HG02870 (cell line): ENCODE measurements around the gene BARX1.
"Not testable (repeated sequence)": the region's sequence is repeated elsewhere in the genome, so short reads cannot be mapped to it uniquely, and the experiment has no call there.

Source experiments
- ATAC-seq: cut with Tn5 transposase; IDR thresholded peaks from one replicate; pipeline ENCODE4 v1.9.1; 2021; ENCODE audit warnings: mild to moderate bottlenecking, moderate library complexity; ENCODE audit not compliant: unreplicated experiment

The BARX1 gene

DNA sequence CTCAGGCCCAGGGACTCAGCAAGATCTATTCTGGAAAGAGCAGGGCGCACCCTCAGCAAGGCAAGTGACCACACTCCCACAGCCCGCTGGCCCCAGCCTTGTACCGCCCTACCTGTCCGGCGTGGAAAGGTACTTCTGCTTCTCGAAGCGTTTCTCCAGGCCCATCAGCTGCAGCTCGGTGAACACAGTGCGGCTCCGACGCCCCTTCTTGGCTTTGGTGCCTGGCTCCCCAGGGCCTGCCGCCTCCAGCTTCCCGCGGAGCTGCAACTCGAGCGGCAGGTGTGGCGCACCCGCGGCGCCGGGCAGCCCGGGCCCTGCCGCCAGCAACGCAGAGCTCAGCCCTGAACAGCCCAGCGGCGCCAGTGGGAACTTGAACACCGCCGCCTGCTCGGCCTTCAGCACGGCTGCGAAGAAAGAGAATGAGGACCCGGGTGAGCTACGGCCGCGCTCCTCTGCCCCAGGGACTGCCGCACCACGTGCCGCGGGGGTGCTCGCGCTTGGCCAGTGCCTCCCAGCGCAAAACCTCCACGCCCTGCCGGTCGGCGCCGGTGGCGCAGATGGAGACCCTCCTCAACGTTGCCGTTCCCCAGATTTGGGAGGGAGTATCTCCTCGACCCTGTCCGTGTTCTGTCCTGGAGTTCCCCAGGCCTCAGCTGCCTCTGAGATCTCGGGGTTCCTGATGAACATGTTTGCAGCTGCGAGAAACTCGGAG lies 2.2 kb downstream of the BARX1 start:
- no peak for ATAC-seq

DNA sequence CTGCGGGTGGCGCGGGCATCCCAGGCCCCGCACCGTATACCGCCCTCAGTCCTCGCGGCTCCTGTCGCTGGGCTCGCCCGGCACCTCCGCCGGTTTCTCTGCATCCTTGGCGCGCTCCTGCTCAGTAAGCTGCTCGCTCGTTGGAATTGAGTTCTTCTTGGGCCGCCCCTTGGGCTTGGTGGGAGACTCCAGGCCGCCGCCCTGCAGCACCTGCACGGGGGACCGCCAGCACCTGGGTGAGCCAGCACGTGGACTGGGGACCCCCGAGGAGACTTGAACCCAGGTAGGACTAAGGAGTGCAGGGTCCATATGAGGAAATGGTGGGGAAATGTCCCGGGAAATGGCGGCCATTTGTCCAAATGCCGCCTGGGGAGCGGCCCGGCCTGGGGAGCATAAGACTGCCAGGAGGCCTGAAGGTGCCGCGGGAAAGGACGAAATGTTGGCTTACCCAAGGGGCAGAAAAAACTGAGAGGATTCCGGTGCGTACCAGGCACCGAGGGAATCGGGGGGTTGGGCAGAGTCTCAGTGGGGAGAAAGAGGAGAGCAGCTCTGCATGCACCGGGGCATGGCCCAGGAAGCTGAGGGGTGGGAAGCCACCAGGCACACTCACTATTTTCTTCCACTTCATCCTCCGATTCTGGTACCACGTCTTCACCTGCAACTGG lies 2.9 kb downstream of the BARX1 start:
- no peak for ATAC-seq

DNA sequence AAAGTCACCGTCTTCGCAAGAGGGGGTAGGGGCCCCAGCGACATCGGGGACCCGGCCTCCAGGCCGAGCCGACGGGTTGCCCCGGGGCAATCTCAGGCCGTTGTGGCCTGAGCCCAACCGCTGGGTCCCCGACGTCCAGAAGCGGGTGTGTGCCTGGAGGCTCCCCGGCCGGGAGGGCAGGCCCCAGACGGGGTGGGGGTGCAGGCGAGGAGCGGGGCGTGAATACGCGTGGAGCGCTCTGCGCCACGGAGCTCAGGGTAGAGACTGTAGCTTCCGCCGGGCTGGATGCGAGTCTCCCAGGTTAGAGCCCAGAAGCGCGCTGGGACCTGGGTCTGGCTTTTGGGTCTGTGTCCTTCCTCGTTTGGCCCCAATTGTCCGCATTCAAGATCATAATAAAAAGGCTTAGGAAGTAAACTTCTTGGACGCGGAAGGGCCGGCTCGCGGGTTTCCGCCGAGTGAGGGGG lies 3.5 kb downstream of the BARX1 start:
- no peak for ATAC-seq

DNA sequence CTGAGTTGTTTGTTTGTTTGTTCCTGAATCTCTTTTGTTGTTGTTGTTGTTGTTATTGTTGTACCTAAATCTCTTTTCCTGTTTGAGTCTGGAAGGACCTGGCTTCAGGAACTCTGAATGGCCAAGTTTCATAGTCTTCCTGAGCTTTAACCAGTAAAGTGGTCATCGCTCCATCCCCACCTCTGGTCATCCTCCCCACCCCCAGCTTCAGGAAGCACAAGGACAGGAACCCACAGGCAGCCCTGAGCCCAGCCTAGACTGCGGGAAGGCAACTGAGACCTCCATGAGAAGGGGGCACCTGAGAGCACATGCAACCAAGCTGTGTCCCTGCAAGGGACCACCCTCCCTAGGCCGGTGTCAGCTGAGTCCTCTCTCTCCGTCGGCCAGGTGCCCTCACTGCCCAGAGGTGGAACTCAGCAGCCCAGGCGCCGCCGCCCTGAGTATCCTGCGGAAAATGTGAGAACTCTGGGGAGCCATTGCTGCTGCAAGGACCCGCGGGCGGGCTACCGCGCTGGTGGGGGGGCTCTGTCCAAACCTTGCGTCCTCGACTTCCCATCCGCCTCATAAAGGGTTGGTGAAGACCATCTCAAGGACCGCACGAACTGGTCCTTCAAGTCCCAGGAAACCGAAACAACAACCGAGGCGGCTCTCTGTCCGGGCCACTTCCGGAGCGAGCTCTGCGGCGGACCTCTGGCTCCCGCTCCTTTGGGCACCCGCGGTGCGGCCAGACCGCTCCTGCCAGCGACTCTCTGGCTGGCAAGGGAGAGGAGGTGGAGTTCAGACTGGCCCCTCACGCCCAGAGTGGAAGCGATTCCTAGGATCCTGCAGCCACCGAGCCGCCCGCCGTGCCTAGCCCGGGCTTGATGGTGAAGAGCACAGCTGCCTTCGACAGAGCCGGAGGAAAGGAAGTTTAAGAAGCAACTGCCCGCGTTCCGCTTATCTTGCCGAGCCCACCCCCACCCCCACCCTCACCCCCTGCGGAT lies 4.2 kb downstream of the BARX1 start:
- no peak for ATAC-seq

DNA sequence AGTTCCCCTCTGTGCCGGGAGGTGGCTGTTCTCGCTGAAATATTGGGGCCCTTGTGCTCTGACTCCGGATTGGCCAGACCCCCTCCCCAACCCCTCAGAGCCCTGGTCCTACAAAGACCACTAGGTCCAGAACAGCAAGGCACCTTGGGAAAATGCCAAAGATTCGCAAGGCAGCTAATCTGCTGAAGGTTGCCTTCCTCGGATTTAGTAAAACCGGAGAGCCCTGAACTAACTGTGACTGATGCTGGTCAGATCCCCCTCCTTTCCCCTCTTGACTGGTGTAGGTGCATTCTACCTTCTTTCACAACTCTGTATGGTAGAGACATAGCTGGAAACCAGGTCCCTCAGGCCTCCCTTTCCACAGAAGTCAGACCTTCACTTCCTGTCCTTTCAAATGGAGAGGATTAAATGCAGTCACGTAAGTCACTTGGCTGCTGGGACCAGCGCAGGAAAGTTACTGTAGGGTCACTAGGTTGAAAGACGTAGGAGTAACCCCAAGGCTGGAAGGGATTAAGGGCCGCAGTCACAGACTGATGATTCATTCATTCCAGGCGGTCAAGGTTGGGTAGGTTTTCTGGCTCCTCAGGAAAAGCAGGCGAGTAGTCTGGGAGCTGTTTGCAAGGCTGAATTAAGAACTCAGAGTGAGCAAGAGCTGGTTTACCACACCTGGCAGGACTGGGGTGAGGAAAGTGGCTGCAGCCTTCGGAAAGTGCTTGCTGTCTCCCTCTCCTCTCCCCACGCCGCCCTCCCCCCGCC lies 5.3 kb downstream of the BARX1 start:
- ATAC-seq, result no peak

DNA sequence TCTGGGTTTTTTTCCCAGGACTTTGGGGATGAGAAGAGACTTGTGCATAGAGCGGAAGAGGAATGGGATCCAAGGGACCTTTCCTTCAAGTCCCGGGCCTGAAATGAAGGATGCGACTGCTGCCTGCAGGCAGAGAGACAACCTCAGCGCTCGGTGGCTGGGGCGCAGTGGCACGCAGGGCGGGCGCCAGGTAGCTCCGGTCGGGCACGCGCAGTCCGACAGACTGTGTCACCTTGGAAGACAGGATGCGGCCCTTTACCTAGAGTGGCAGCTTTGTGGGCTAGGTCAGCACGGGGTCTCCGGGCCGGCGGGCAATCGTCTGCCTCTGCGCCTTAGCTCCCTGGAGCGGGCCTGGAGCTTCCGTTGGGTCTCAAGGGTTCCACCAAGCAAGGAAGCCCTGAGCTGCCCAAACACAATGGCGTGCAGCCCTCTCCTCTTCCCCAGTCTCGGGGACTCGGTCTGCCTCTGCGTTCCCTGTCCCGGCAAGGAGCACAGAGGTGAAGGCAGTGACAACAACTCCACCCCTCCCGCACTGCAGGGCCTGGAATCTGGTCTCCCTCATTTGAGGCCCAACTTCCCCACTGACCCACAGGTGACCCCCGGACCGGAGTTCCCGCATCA lies 6.0 kb downstream of the BARX1 start:
- ATAC-seq, result no peak

DNA sequence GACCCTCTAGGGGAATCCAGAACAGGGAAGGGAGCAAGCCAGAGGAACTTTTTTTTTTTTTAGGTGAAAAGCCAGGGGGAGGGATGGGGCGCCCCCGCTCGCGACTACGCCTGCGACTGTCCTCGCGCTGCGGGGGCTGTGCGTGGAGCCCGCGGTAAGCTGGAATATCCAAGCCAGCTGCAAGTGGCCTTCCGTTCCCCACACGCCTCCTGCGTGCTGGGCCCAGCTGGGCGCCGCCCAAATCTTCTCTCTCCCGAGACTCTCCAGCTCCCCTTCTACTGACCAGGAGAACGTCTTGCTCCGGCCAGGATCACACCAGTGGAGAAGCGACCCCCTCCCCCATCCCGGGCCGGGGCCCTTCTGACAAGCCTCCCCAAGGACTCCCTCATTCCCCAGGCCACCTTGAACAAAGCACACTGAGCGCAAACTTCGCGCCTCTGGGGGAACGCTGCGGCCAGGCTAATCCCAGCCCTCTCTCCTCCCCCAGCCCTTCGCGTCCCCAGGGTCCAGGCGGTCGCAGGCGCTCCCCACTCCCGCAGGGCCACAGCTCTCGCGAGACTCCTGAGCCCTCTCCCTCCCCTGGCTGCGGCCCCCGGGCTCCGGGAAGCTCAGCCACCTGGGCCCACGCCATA lies 6.6 kb downstream of the BARX1 start:
- no peak for ATAC-seq

DNA sequence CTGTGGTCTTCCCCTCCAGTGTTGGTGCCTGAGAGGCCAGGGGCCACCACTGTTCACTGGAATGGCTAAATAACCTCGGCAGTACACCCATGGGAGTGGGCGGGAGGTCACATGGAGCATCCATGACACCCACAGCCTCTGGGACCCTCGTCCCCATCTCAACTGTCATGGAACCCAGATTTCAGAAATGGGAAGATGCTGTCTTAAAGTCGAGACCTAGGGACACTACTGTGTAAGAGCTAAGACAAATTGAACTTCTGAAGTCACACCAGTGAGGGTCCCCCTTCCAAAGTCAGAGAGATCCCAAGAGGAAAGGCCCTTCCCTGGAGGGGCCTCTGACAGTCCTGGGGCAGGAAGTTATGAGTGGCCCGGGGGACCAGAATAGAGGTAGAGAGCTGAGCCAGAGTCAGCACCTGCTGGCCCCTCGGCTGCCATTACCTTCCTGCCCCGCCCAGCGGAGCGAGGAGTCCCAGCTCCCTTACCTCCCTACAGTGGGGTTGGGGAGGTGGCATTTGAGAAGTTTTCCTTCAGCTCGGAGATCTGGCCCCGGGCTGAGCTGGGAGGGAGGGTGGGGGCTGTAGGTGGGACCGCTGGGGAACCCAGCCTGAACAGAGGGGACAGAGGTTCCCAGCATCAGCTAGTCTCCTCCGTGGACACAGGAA lies 7.6 kb downstream of the BARX1 start:
- no peak for ATAC-seq

DNA sequence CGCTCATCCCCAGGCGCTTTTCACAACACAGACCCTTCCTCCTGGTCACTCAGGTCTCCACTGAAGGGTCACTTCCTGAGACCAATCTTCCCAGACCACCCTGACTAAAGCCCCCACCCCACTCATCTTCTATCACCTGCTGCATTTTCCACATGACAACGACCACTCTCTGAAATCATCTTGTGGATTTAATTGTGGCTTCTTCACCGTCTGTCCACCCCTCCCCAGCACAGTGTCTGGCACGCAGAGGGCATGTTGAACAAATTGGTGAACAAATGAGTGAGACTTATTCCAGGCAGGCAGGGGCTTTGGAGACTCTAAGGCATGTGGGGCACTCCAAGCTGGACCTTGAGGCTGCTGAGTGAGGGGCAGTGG lies 8.8 kb downstream of the BARX1 start:
- ATAC-seq, result no peak

DNA sequence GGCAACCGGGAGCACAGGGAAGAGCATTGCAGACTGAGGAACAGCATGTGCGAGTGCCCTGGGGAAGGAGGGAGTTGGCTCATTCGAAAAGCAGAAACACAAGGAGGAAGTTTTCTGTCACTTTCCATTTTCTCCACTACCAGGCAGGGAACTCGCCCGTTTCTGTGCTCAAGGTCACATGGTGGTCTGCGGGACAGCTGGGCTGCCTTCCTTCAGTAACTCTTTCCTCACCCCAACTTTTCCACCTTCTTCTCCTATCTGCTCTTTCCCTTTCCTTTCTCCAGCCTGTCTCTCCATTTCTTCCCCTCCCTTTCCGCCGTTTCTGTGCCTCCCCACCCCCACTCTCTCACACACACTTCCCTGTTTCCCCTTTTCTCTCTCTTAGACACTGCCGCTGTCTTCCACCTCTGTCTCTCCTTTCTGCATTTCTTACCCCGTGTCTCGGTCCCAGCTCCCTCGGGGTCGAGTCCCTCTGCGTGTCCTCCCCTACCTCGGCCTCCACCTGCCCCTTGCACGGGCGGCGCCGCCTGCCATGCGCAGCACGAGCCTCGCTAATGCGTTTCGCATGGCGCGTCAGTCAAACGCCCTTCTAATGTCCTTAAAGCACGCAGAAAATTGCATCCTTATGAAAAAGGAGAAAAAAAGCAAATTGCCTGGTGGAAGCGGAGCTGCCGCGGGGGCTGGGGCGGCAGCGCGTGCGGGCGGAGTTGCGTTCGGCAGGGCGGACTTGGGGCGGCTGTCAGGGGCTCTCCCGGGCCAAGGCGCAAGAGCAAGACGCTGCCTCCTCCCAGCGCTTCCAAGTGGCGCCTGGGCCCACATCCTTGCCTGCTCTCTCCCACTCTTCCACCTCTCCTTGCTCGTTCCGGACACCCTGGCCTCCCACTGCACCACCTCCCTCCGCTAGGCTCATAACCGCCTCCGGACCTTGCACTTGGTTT lies 9.5 kb downstream of the BARX1 start:
- no peak for ATAC-seq

DNA sequence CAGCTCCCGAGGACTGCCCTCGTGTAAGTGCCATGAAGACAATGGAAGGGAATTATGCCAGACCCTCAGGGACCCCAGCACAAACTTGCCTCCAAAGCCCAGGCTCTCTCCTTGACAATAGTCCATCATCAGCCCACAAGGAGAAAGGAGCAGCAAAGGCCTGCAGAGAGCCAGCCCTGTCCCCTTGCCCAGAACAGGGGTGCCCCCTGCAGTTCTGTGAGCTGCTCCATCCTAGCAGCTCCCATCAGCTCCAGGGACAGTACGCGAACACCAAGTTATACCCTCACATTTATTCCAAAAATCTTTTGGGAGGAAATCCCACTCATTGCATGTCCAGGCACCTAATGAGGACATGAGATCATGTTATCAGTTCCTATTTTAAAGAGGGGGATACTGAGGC lies 11.1 kb downstream of the BARX1 start:
- ATAC-seq, result no peak

DNA sequence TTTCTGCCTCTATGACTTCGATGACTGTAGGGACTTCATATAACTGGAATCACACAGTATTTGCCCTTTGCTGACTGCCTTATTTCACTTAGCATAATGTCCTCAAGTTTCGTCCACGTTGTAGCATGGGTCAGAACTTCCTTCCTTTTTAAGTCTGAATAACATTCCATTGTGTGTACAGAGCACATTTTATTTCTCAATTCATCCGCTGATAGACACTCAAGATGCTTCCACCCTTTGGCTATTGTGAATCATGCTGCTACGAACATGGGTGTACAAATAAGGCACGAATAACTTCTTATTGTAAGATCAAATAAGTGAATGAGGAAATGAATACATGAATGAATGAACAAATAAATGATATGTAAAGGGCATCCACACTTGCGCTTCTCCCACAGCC lies 13.0 kb downstream of the BARX1 start:
- no peak for ATAC-seq

DNA sequence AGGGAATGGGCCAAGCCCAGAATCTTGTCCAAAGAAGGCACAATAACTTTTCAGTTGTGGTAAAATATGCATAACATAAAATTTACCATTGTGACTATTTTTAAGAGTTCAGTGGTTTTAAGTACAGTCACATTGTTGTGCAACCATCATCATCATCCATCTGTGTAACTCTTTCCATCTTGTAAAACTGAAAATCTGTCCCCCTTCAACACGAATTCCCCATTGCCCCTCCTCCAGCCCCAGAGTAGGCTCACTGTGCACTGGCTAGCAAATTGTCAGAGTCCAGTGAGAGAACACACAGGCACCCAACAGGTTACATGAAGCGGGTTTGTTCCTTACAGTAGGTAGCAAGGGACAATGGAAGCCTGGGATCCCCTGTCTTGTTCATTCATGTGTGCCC lies 13.7 kb downstream of the BARX1 start:
- ATAC-seq, result no peak

DNA sequence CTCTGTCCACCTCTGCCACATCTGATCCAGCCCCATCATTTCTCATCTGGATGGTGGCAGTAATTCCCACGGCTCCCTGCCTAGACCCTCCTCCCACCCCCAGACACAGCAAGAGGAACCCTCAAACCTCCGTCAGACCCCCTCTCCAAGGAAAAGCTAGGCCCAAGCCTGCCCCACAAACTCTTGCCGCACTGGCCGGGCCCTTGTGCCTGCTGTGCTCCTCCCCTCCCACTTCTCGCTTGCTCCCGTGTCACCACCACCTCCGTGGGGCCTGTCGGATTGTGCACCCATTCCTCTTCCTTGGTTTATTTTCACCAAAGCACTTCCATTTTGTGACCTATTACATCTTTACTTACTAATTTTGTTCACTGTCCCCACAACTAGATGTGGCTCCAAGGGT lies 14.2 kb downstream of the BARX1 start:
- no peak for ATAC-seq

DNA sequence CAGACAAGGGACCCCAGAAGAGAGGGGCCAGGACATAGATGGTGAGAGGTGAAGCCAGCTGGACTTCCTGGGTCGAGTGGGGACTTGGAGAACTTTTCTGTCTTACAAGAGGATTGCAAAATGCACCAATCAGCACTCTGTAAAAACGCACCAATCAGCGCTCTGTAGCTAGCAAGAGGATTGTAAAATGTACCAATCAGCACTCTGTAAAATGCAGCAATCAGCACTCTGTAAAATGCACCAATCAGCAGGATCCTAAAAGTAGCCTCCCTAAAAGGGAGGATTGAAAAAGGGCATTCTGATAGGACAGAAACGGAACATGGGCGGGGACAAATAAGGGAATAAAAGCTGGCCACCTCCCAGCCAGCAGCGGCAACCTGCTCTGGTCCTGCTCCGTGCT lies 15.6 kb downstream of the BARX1 start:
- not testable (repeated sequence) for ATAC-seq

DNA sequence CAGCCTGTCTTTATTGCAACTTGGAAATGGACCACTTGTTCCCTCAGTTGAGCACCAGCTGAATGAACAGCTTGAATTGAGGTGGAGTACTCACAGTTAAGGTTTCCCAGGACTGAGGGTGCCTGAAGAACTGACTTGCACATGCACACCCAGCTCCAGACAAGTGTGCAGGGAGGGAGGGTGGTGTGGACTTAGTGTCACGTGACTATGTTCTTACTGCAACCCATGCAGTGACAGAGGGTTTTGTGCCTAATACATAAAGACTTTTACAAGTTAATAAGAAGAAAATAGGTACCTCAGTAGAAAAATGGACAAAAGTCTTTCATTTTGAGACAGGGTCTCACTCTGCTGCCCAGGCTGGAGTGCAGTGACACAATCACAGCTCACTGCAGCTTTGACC lies 18.0 kb downstream of the BARX1 start:
- ATAC-seq, result no peak

DNA sequence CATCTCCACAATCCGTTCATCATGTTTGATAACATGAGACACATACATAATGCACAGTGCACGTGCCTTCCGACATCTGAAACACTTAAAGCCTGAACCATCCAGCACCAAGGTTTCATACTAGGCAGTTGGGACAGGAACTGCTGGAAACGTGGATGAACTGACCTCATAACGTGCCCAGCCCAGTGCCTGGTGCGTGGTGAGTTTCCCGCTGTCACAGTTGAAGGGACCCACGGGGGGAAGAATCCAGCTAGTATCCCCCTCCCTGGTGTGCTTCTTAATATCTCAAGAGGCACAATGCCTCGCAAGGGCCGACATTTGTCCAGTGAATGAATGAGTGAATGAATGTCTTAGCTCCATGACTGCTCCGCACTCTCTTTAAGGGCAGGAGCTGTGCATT lies 23.2 kb downstream of the BARX1 start:
- no peak for ATAC-seq

DNA sequence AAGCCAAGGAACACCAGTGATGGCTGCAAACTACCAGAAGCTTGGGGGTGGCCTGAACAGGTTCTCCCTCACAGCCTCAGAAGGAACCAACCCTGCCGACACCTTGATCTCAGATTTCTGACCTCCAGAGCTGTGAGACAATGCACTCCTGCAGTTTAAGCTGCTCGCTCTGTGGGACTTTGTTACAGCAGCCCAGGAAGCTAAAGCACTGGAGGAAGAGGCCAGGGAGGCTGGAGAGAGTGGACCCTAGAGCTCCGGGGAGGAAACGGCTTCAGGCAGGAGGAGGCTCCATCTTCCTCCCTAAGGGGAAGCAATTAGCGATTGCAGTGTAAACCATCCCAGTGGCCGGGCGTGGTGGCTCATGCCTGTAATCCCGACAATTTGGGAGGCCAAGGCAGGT lies 25.1 kb downstream of the BARX1 start:
- no peak for ATAC-seq
